ENCODE measurements around the gene ARHGEF16. TPM values are rescaled to one million over a fixed set of nuclear protein-coding genes. Genes with fewer than 3 reads are reported as not detected.

Gene ARHGEF16
- total and polyA plus RNA-seq, 2 donors from 2014 or later: 15.5 to 39.3 TPM

DNA sequence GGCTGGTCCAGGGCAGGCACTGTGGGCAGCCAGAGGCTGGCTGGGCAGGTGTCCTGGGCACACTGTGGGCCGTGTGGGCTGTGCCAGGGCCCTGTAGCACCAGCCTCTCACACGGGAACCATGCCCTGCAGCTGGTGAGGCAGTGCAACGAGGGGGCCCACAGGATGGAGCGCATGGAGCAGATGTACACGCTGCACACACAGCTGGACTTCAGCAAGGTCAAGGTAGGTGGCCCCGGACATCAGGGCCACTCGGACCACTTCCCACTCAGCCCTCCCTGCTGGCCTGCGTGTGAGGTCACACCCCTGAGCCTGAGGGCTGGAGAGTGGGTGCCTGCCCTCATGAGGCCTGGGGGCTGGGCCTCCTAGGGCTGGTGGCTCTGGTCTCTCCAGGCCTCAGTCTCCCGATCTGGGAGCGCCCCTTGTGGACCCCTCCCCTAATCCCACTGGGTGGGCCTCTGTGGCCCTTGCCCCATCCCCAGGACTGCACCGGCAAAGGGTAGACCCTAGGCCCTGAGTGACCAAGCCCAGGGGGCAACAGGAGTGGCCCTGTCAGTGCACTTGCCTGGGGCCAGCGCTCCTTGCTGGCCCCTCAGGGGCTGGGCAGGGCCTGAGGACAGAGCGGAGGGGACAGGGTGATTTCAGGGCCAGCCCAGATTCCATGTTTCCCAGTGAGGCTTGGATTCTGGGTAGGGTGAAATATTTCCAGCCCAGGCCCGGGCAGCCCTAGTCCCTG, 21.5 kb downstream of the ARHGEF16 start:
- FAIRE-seq (no peak), DNase-seq (no peak)
- Histone ChIP-seq H3K9ac (ENCODE audit: low read length in 3 of 3) (no peak overlapping the region), H3K9me3 (ENCODE audit: control insufficient read depth in 2 of 3, insufficient read depth in 1 of 3, low read length in 3 of 3) (no peaks in the 10 kb centered on the region), H3K4me3 (ENCODE audit: low read length in 3 of 3) (no peak overlapping the region), H3K4me1 (ENCODE audit: control insufficient read depth in 2 of 3, insufficient read depth in 2 of 3, low read depth in 1 of 3, low read length in 3 of 3) (peaks cover 0 to 3% (median 0%) of the 10 kb centered on the region in 3 donors), H3K36me3 (ENCODE audit: control insufficient read depth in 2 of 3, insufficient read depth in 3 of 3, low read length in 3 of 3) (peaks cover 3 to 18% (median 4%) of the 10 kb centered on the region in 3 donors), H3K27ac (ENCODE audit: low read depth in 2 of 2, low read length in 2 of 2) (no peak overlapping the region), H3K27me3 (ENCODE audit: control insufficient read depth, insufficient read depth, low read length) (no peaks in the 10 kb centered on the region)
- intact Hi-C loops (cut with DNase I): no loop called here
- TF ChIP-seq, protein P1, sequence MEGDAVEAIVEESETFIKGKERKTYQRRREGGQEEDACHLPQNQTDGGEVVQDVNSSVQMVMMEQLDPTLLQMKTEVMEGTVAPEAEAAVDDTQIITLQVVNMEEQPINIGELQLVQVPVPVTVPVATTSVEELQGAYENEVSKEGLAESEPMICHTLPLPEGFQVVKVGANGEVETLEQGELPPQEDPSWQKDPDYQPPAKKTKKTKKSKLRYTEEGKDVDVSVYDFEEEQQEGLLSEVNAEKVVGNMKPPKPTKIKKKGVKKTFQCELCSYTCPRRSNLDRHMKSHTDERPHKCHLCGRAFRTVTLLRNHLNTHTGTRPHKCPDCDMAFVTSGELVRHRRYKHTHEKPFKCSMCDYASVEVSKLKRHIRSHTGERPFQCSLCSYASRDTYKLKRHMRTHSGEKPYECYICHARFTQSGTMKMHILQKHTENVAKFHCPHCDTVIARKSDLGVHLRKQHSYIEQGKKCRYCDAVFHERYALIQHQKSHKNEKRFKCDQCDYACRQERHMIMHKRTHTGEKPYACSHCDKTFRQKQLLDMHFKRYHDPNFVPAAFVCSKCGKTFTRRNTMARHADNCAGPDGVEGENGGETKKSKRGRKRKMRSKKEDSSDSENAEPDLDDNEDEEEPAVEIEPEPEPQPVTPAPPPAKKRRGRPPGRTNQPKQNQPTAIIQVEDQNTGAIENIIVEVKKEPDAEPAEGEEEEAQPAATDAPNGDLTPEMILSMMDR (IDR thresholded peaks at IDR 0.05; ENCODE audit: borderline replicate concordance, extremely low read depth, insufficient read depth): no peak

DNA sequence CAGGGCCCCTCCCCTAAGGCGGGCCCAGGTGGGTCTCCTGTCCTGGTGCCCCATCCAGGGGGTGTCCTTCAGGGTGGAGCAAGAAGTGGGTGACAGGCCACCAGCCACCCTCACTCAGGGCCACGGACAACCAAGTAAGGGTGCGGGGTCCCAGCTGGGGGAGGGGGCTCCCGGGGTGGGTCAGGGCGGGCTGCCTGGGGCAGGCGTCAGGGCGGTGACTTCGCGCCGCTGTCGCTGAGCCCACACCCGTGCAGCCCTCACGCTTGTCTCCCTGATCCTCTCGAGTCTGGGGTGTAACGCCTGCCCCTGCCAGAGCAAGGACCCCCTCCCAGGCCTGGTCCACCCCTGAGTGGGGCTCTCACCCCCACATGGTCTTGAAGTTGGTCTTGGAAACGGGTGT, 22.2 kb downstream of the ARHGEF16 start:
- Histone ChIP-seq H3K4me3 (ENCODE audit: low read length in 3 of 3) (no peak overlapping the region), H3K27ac (ENCODE audit: low read depth in 2 of 2, low read length in 2 of 2) (no peak overlapping the region), H3K9me3 (ENCODE audit: control insufficient read depth in 2 of 3, insufficient read depth in 1 of 3, low read length in 3 of 3) (no peaks in the 10 kb centered on the region), H3K27me3 (ENCODE audit: control insufficient read depth, insufficient read depth, low read length) (no peaks in the 10 kb centered on the region), H3K4me1 (ENCODE audit: control insufficient read depth in 2 of 3, insufficient read depth in 2 of 3, low read depth in 1 of 3, low read length in 3 of 3) (peaks cover 0 to 3% (median 0%) of the 10 kb centered on the region in 3 donors), H3K36me3 (ENCODE audit: control insufficient read depth in 2 of 3, insufficient read depth in 3 of 3, low read length in 3 of 3) (peaks cover 3 to 18% (median 4%) of the 10 kb centered on the region in 3 donors), H3K9ac (ENCODE audit: low read length in 3 of 3) (no peak overlapping the region)
- FAIRE-seq (no peak), DNase-seq (no peak)
- intact Hi-C loops (cut with DNase I): no loop called here
- TF ChIP-seq, protein P1 (IDR thresholded peaks at IDR 0.05; ENCODE audit: borderline replicate concordance, extremely low read depth, insufficient read depth): no peak

DNA sequence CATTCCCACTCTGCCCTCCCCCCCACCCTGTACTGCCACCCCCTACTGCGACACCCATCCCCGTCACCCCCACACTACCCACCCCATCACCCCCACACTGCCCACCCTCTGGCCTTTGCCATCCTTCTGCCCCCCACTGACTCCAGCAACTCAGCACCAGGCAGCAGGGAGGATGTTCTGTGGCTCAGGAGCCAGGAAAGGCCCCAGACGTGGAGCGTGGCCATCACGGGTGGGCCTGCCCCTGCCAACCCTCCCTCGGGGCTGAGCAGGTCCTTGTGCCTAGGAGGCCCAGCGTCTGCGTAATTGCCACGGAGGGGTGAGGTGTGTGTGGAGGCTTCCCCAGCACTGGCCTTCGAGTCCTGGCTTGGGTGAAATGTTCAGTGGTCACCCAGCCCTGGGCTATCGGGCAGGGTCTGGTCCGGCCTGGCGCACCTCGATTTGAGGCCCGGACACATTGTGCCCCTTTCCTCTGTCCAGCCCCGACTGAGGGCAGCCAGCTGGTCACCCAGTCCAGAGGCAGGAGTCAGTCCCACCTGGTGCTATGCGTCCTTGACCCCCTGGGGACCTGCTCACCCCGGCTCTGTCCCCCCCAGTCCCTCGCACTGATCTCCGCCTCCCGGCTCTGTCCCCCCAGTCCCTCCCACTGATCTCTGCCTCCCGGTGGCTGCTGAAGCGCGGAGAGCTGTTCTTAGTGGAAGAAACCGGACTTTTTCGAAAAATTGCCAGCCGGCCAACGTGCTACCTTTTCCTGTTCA, 23.0 kb downstream of the ARHGEF16 start:
- intact Hi-C loops (cut with DNase I): no loop called here
- Histone ChIP-seq H3K27me3 (ENCODE audit: control insufficient read depth, insufficient read depth, low read length) (no peaks in the 10 kb centered on the region), H3K27ac (ENCODE audit: low read depth in 2 of 2, low read length in 2 of 2) (no peak overlapping the region), H3K4me1 (ENCODE audit: control insufficient read depth in 2 of 3, insufficient read depth in 2 of 3, low read depth in 1 of 3, low read length in 3 of 3) (peaks cover 0 to 3% (median 0%) of the 10 kb centered on the region in 3 donors), H3K4me3 (ENCODE audit: low read length in 3 of 3) (no peak overlapping the region), H3K36me3 (ENCODE audit: control insufficient read depth in 2 of 3, insufficient read depth in 3 of 3, low read length in 3 of 3) (peaks cover 3 to 18% (median 4%) of the 10 kb centered on the region in 3 donors), H3K9me3 (ENCODE audit: control insufficient read depth in 2 of 3, insufficient read depth in 1 of 3, low read length in 3 of 3) (no peaks in the 10 kb centered on the region), H3K9ac (ENCODE audit: low read length in 3 of 3) (no peak overlapping the region)
- TF ChIP-seq, protein P1 (IDR thresholded peaks at IDR 0.05; ENCODE audit: borderline replicate concordance, extremely low read depth, insufficient read depth): no peak
- FAIRE-seq (no peak), DNase-seq (peak in 4 of 5 donors; percentile 40 to 60 (median 50))
